IMR-90 (cell line): ENCODE results near the gene TEX52. TPM values are rescaled to one million over a fixed set of nuclear protein-coding genes. Genes with fewer than 3 reads are reported as not detected.

Experiments used
- ATAC-seq: fragments of 200-7000 bp; cut with Tn5 transposase; 2 replicates; pipeline ENCODE4 v1.9.1; 2020; ENCODE audit warnings: low read depth, mild to moderate bottlenecking, moderate library complexity
- BruUV-seq: library from RNA; stranded (reverse); fragments of 400-500 nt; replicated peaks from 2 replicates; lab custom pipeline; 2021; lab: Mats Ljungman, UMichigan
- CTCF ChIA-PET: fragments of 300-600 bp; formaldehyde crosslinking; extraction: SDS; loops from one replicate; lab custom pipeline; 2021; ENCODE audit warnings: antibody characterized with exemption; lab: Yijun Ruan, JAX
- POLR2A ChIA-PET: fragments of 300-600 bp; sonication (Branson Sonifier 250); formaldehyde crosslinking; loops from one replicate; lab custom pipeline; 2022; ENCODE audit warnings: antibody characterized with exemption; ENCODE audit not compliant: unreplicated experiment; lab: Charles Lee
- DNase-seq: peaks from one replicate; pipeline ENCODE4 v3.0.0; 2013
- H2AFZ ChIP-seq: replicated peaks from 2 replicates; pipeline ENCODE3; 2013; ENCODE audit warnings: low read length, mild to moderate bottlenecking; ENCODE audit not compliant: poor library complexity
- H2AK5ac ChIP-seq: 2 replicates; pipeline ENCODE4 v1.6.1; 2013; ENCODE audit warnings: low read depth, low read length, inconsistent platforms
- H2AK9ac ChIP-seq: replicated peaks from 2 replicates; pipeline ENCODE3; 2013; ENCODE audit warnings: mild to moderate bottlenecking, low read depth, low read length, moderate library complexity; ENCODE audit not compliant: poor library complexity
- H2BK120ac ChIP-seq: 2 replicates; pipeline ENCODE4 v1.6.1; 2013; ENCODE audit warnings: low read depth, low read length, inconsistent platforms
- H2BK15ac ChIP-seq: 3 replicates; pipeline ENCODE4 v1.6.1; 2013; ENCODE audit warnings: low read depth, low read length, inconsistent platforms
- H2BK20ac ChIP-seq: 2 replicates; pipeline ENCODE4 v1.6.1; 2013; ENCODE audit warnings: low read depth, mild to moderate bottlenecking, inconsistent platforms, low read length, moderate library complexity
- H2BK5ac ChIP-seq: 2 replicates; pipeline ENCODE4 v1.6.1; 2013; ENCODE audit warnings: mild to moderate bottlenecking, low read depth, low read length, inconsistent platforms; ENCODE audit not compliant: poor library complexity, severe bottlenecking
- H3K14ac ChIP-seq: replicated peaks from 2 replicates; pipeline ENCODE4 v1.6.1; 2013; ENCODE audit warnings: low read depth, low read length, inconsistent platforms
- H3K18ac ChIP-seq: 2 replicates; pipeline ENCODE4 v1.6.1; 2013; ENCODE audit warnings: low read depth, low read length, control low read depth
- H3K23ac ChIP-seq: 2 replicates; pipeline ENCODE4 v1.6.1; 2013; ENCODE audit warnings: low read depth, low read length, inconsistent platforms
- H3K27ac ChIP-seq: 2 replicates; pipeline ENCODE4 v1.5.1; 2013; ENCODE audit warnings: mild to moderate bottlenecking, control low read depth, low read length; ENCODE audit not compliant: insufficient read depth
- H3K27me3 ChIP-seq: 2 replicates; pipeline ENCODE4 v1.6.1; 2013; ENCODE audit warnings: low read length; ENCODE audit not compliant: control insufficient read depth, insufficient read depth
- H3K36me3 ChIP-seq: 2 replicates; pipeline ENCODE4 v1.6.1; 2013; ENCODE audit warnings: low read length, mixed read lengths; ENCODE audit not compliant: control insufficient read depth, insufficient read depth
- H3K4ac ChIP-seq: 2 replicates; pipeline ENCODE4 v1.6.1; 2013; ENCODE audit warnings: low read depth, low read length, inconsistent platforms
- H3K4me1 ChIP-seq: 2 replicates; pipeline ENCODE4 v1.6.1; 2013; ENCODE audit warnings: low read length, mixed read lengths; ENCODE audit not compliant: control insufficient read depth, insufficient read depth
- H3K4me2 ChIP-seq: 2 replicates; pipeline ENCODE4 v1.6.1; 2013; ENCODE audit warnings: low read depth, mild to moderate bottlenecking, control low read depth, low read length, moderate library complexity
- H3K4me3 ChIP-seq: 2 replicates; pipeline ENCODE4 v1.5.1; 2013; ENCODE audit warnings: low read depth, mild to moderate bottlenecking, control low read depth, low read length, moderate library complexity; ENCODE audit not compliant: insufficient read depth
- H3K56ac ChIP-seq: 2 replicates; pipeline ENCODE4 v1.6.1; 2013; ENCODE audit warnings: low read length, inconsistent platforms; ENCODE audit not compliant: insufficient read depth; ENCODE audit errors: extremely low read depth
- H3K79me1 ChIP-seq, 2 experiments: 2 replicates each; pipeline ENCODE4 v1.6.1; 2013; ENCODE audit warnings: low read length in 2 of 2, inconsistent platforms in 1 of 2, low read depth in 1 of 2
- H3K9ac ChIP-seq: 2 replicates; pipeline ENCODE4 v1.6.1; 2013; ENCODE audit warnings: low read depth, low read length, control low read depth
- H3K9me1 ChIP-seq: 2 replicates; pipeline ENCODE4 v1.6.1; 2013; ENCODE audit warnings: low read length, inconsistent platforms; ENCODE audit not compliant: insufficient read depth
- H3K9me3 ChIP-seq: 2 replicates; pipeline ENCODE4 v1.6.1; 2013; ENCODE audit warnings: low read length; ENCODE audit not compliant: control insufficient read depth, insufficient read depth
- H4K20me1 ChIP-seq: 2 replicates; pipeline ENCODE4 v1.6.1; 2013; ENCODE audit warnings: low read length, inconsistent platforms; ENCODE audit not compliant: insufficient read depth
- H4K5ac ChIP-seq: 2 replicates; pipeline ENCODE4 v1.6.1; 2013; ENCODE audit warnings: mild to moderate bottlenecking, low read depth, low read length, control low read depth
- H4K8ac ChIP-seq, 2 experiments: 2 replicates each; pipeline ENCODE4 v1.6.1; 2013; ENCODE audit warnings: low read depth in 2 of 2, low read length in 2 of 2, control low read depth in 1 of 2, inconsistent platforms in 1 of 2
- H4K91ac ChIP-seq: 2 replicates; pipeline ENCODE4 v1.6.1; 2013; ENCODE audit warnings: low read depth, low read length, inconsistent platforms; ENCODE audit not compliant: insufficient read depth
- ELK1 ChIP-seq: fragments of 150-350 bp; IDR thresholded peaks from 2 replicates; pipeline ENCODE4 v1.6.1; 2016; ENCODE audit warnings: low read depth, mild to moderate bottlenecking, low read length, moderate library complexity, borderline replicate concordance
- MAZ ChIP-seq: IDR thresholded peaks from 2 replicates; pipeline ENCODE4 v1.6.1; 2012; ENCODE audit warnings: low read depth, mild to moderate bottlenecking, low read length, improper control_type of control experiment, moderate library complexity, borderline replicate concordance
- MXI1 ChIP-seq: IDR thresholded peaks from 2 replicates; pipeline ENCODE4 v1.6.1; 2012; ENCODE audit warnings: low read depth, mild to moderate bottlenecking, low read length, moderate library complexity, borderline replicate concordance
- NFE2L2 ChIP-seq: fragments of 150-350 bp; IDR thresholded peaks from 2 replicates; pipeline ENCODE4 v1.6.1; 2016; ENCODE audit warnings: low read depth, mild to moderate bottlenecking, low read length
- RCOR1 ChIP-seq: IDR thresholded peaks from 2 replicates; pipeline ENCODE4 v1.6.1; 2012; ENCODE audit warnings: mild to moderate bottlenecking, low read length, improper control_type of control experiment; ENCODE audit not compliant: insufficient replicate concordance
- WGBS, 2 experiments: methylation state at CpG; one replicate each; pipeline versions ENCODE4 v1.1.5 to v1.1.7; 2013; ENCODE audit warnings: missing lambda C conversion rate in 2 of 2; ENCODE audit not compliant: insufficient read length in 1 of 2; ENCODE audit errors: extremely low coverage in 2 of 2; 5-methylcytosine and 5-hydroxymethylcytosine counted together
- dilution Hi-C: fragments of 300-500 bp; cut with HindIII; formaldehyde crosslinking; loops from one replicate; pipeline ENCODE4 v1.14.3; 2018; ENCODE audit warnings: low sequenced_read_pairs; ENCODE audit not compliant: unreplicated experiment
- in situ Hi-C: fragments of 300-500 bp; cut with MboI; formaldehyde crosslinking; loops from 3 replicates; pipeline ENCODE4 v1.14.3; 2019; ENCODE audit warnings: low sequenced_read_pairs, inconsistent platforms, mixed read lengths
- intact Hi-C: fragments of 100-400 bp; cut with micrococcal nuclease; formaldehyde crosslinking; loops from 2 replicates; pipeline ENCODE4 v1.10.0; 2022
- polyA plus RNA-seq, 3 experiments: library from polyadenylated mRNA; depleted of rRNA; stranded (reverse); fragments of >200 nt; gene quantifications; 2 replicates each; pipeline ENCODE4 v1.2.3, GENCODE V29; 2012; ENCODE audit warnings: low replicate concordance in 1 of 3
- total RNA-seq: library from RNA; depleted of rRNA; stranded (reverse); fragments of >200 nt; gene quantifications from 2 replicates; pipeline ENCODE4 v1.2.3, GENCODE V29; 2012

The TEX52 gene
- total and polyA plus RNA-seq, 2 of the 4 experiments (the other 2 are of a cell fraction) = not detected

GRCh38 chr12:2890388-2891239 is 33.8 kb upstream of the TEX52 start, which contains the start of gene TULP3 (continued):
- TF ChIP-seq RCOR1 = no peak
- TF ChIP-seq MXI1 = peak; percentile 75; the same call in 1 of the 2 replicates
- TF ChIP-seq MAZ = peak; percentile 78; the same call in 1 of the 2 replicates

DNA sequence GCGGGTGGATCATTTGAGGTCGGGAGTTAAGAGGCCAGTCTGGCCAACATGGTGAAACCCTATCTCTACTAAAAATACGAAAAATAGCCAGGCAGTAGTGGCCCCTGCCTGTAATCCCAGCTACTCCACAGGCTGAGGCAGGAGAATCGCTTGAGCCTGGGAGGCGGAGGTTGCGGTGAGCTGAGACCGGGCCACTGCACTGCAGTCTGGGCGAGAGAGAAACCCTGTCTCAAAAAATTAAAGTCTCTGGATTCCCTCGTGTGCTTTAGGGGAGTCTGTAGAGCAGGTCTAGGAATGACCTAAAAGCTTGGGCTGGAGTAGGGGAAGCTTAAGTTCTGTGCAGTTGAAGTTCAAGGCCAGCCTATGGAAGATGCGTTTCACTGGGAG is 33.2 kb upstream of the TEX52 start:
- Histone ChIP-seq H3K4me1 (peaks cover 5% of the 10 kb centered on the region), H2AK5ac (peak overlapping the region; percentile 87), H2AK9ac (peak overlapping the region; percentile 92), H2BK20ac (no peak overlapping the region), H4K8ac (peak overlapping the region; percentile 79 to 97), H3K27me3 (no peaks in the 10 kb centered on the region), H3K14ac (peak overlapping the region; percentile 79), H3K18ac (peak overlapping the region; percentile 10; the same call in 1 of the 2 replicates), H3K27ac (peak overlapping the region; percentile 72), H3K79me1 (peaks cover 3 to 35% of the 10 kb centered on the region in 2 experiments; a peak in 2 of 4 replicates), H3K9me3 (no peaks in the 10 kb centered on the region), H4K5ac (peak overlapping the region; percentile 72), H3K9ac (peak overlapping the region; percentile 74), H3K9me1 (peaks cover 5% of the 10 kb centered on the region), H3K4ac (peak overlapping the region; percentile 95), H3K36me3 (peaks cover 7% of the 10 kb centered on the region), H3K56ac (peak overlapping the region; percentile 85; the same call in 1 of the 2 replicates), H2AFZ (peak overlapping the region; percentile 97), H3K4me2 (peak overlapping the region; percentile 79), H3K23ac (peak overlapping the region; percentile 80), H4K91ac (peak overlapping the region; percentile 79), H4K20me1 (peaks cover 4% of the 10 kb centered on the region; the same call in 1 of the 2 replicates), H2BK15ac (0 out of 3 replicates have a peak overlapping the region, but pooled peaks have one; percentile 39), H2BK5ac (peak overlapping the region; percentile 65), H3K4me3 (peak overlapping the region; percentile 53), H2BK120ac (peak overlapping the region; percentile 52; the same call in 1 of the 2 replicates)
- ChIA-PET CTCF (interaction anchor here (1.0 kb wide), 1 partner anchor 36 kb away, joined by 5 read pairs; no protein-coding TSS in a partner anchor), POLR2A (interaction anchor here (0.7 to 1.4 kb wide), 2 partner anchors 12 to 13 kb away, joined by 3 read pairs; partner anchors contain the start of genes FOXM1 and RHNO1)
- dilution Hi-C loops (no loop called here), intact Hi-C loops (no loop called here), in situ Hi-C loops (no loop called here)
- TF ChIP-seq MXI1 (no peak), NFE2L2 (no peak), RCOR1 (no peak), ELK1 (no peak)
- DNase-seq (no peak), ATAC-seq (no peak)
- BruUV-seq = no TSS peak
- 54% methylated on average over 3 of the region's 10 CpGs; no CpG with 5 or more reads in 1 of the 2 experiments for WGBS, 2 experiments
